Measurements from ENCODE around the gene SASH3. TPM values are rescaled to one million over a fixed set of nuclear protein-coding genes. Genes with fewer than 3 reads are reported as not detected.

Gene SASH3
- total RNA-seq, 1 donor from 2014 or later: not detected

DNA sequence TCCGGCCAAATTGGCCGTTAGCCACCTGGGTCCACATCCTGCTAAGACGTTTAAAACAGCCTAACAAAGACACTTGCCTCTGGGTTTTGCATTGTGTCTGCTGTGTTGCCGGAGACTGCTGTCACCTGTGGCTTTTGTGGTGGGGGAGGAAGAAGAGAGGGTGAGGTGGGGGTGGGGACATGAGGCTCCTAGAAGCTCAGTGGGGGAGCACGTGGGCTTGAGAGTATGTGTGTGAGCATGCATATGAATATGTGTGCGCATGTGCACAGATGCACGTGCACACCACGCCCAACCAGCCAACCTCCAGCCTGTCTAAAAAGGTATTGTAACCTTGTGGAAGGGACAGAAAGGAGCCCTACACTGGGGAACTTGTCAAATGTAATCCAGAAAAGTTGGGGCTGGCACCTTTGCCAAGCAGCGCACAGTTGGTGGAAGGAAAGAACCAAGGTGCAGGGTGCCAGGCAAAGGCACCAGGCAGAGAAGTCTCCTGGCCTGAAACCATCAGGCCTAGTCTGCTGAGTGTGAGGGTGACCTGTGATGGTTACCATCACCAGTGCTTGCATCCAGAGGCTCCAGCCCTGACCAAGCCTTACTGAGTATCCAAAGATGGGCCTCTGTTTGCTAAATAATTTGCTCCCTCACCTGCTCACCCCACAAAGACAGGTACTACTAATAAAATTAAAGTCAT is 10.1 kb upstream of the SASH3 start:
- H3K4me1 ChIP-seq (ENCODE audit: insufficient read depth, low read length): no peaks in the 10 kb centered on the region
- FAIRE-seq (no peak), DNase-seq (ENCODE audit: low read depth) (no peak)
- H4K20me1 ChIP-seq (ENCODE audit: insufficient read depth, low read length): no peaks in the 10 kb centered on the region
- H3K27me3 Mint-ChIP-seq (ENCODE audit: low read depth, unreplicated experiment): peaks cover 9% of the 10 kb centered on the region
- no peaks in the 10 kb centered on the region for H3K9me3 Mint-ChIP-seq (ENCODE audit: unreplicated experiment)
- no peak overlapping the region for H3K9ac ChIP-seq (ENCODE audit: low read length)
- no peaks in the 10 kb centered on the region for H3K36me3 Mint-ChIP-seq (ENCODE audit: low read depth, unreplicated experiment)
- H3K9me3 ChIP-seq (ENCODE audit: insufficient read depth, low read depth, low read length): no peaks in the 10 kb centered on the region
- TF ChIP-seq EZH2 (IDR thresholded peaks at IDR 0.05; ENCODE audit: insufficient read depth, low read length): no peak
- no peak overlapping the region for H3K4me3 ChIP-seq (ENCODE audit: insufficient read depth, low read depth, low read length)
- H3K27ac ChIP-seq (ENCODE audit: low read depth, low read length): no peak overlapping the region
- H3K4me1 Mint-ChIP-seq (ENCODE audit: low read depth, unreplicated experiment): no peaks in the 10 kb centered on the region
- no peaks in the 10 kb centered on the region for H3K79me2 ChIP-seq (ENCODE audit: insufficient read depth, low read length)
- no peak overlapping the region for H3K4me2 ChIP-seq (ENCODE audit: low read length)
- no peak overlapping the region for H2AFZ ChIP-seq (ENCODE audit: low read depth, low read length)
- H3K27me3 ChIP-seq (ENCODE audit: insufficient read depth, low read length): no peaks in the 10 kb centered on the region
- no peaks in the 10 kb centered on the region for H3K36me3 ChIP-seq (ENCODE audit: insufficient read depth, low read length)
- peak overlapping the region; percentile 27 for H3K4me3 Mint-ChIP-seq (ENCODE audit: unreplicated experiment)
- no peak overlapping the region for H3K27ac Mint-ChIP-seq (ENCODE audit: unreplicated experiment)

DNA sequence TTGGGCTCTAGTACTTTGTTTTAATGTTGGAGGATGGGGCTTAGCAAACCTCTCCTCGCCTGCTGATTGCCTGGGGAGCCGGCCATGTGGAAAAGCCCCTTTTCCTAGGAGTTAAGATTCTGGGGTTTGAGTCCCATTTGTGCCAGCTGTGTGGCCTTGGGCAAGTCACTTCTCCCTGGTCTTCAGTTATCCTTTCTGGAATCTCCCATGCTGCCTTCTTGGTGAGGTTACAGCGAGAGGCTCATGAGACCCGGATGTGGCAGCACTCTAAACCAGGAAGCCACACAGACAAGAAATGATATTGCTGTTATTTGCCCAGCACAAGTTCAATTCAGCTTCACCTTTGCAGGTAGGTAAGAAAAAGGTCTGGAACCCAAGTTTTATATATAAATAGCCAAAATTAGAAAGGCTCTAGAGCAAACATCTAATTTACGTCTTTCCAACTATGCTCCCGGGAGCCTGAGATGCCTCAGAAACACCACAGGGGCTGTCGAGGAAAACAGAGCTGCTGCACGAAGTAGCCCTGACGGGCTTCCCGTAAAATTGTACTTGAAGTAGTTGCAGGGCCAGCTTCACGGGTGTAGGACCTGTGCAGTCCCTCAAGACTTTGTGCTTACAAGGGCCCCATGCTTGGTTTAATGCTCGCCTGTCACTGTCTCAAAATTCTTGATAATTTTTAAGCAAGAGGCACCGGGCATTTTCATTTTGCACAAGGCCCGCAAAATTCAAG is 8.3 kb upstream of the SASH3 start:
- H3K27ac ChIP-seq (ENCODE audit: low read depth, low read length): no peak overlapping the region
- H3K9me3 ChIP-seq (ENCODE audit: insufficient read depth, low read depth, low read length): no peaks in the 10 kb centered on the region
- H4K20me1 ChIP-seq (ENCODE audit: insufficient read depth, low read length): no peaks in the 10 kb centered on the region
- H2AFZ ChIP-seq (ENCODE audit: low read depth, low read length): no peak overlapping the region
- no peak overlapping the region for H3K4me3 ChIP-seq (ENCODE audit: insufficient read depth, low read depth, low read length)
- Mint-ChIP-seq H3K4me1 (ENCODE audit: low read depth, unreplicated experiment) (no peaks in the 10 kb centered on the region), H3K4me3 (ENCODE audit: unreplicated experiment) (no peak overlapping the region), H3K27ac (ENCODE audit: unreplicated experiment) (no peak overlapping the region), H3K9me3 (ENCODE audit: unreplicated experiment) (no peaks in the 10 kb centered on the region), H3K27me3 (ENCODE audit: low read depth, unreplicated experiment) (peaks cover 10% of the 10 kb centered on the region), H3K36me3 (ENCODE audit: low read depth, unreplicated experiment) (no peaks in the 10 kb centered on the region)
- TF ChIP-seq, protein P1, sequence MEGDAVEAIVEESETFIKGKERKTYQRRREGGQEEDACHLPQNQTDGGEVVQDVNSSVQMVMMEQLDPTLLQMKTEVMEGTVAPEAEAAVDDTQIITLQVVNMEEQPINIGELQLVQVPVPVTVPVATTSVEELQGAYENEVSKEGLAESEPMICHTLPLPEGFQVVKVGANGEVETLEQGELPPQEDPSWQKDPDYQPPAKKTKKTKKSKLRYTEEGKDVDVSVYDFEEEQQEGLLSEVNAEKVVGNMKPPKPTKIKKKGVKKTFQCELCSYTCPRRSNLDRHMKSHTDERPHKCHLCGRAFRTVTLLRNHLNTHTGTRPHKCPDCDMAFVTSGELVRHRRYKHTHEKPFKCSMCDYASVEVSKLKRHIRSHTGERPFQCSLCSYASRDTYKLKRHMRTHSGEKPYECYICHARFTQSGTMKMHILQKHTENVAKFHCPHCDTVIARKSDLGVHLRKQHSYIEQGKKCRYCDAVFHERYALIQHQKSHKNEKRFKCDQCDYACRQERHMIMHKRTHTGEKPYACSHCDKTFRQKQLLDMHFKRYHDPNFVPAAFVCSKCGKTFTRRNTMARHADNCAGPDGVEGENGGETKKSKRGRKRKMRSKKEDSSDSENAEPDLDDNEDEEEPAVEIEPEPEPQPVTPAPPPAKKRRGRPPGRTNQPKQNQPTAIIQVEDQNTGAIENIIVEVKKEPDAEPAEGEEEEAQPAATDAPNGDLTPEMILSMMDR (IDR thresholded peaks at IDR 0.05; ENCODE audit: insufficient read depth, low read depth, low read length): no peak
- TF ChIP-seq EZH2 (IDR thresholded peaks at IDR 0.05; ENCODE audit: insufficient read depth, low read length): no peak
- no peak overlapping the region for H3K9ac ChIP-seq (ENCODE audit: low read length)
- no peak for DNase-seq (ENCODE audit: low read depth)
- no peaks in the 10 kb centered on the region for H3K27me3 ChIP-seq (ENCODE audit: insufficient read depth, low read length)
- no peaks in the 10 kb centered on the region for H3K4me1 ChIP-seq (ENCODE audit: insufficient read depth, low read length)
- no peak for FAIRE-seq
- H3K4me2 ChIP-seq (ENCODE audit: low read length): no peak overlapping the region
- no peaks in the 10 kb centered on the region for H3K79me2 ChIP-seq (ENCODE audit: insufficient read depth, low read length)
- no peaks in the 10 kb centered on the region for H3K36me3 ChIP-seq (ENCODE audit: insufficient read depth, low read length)

DNA sequence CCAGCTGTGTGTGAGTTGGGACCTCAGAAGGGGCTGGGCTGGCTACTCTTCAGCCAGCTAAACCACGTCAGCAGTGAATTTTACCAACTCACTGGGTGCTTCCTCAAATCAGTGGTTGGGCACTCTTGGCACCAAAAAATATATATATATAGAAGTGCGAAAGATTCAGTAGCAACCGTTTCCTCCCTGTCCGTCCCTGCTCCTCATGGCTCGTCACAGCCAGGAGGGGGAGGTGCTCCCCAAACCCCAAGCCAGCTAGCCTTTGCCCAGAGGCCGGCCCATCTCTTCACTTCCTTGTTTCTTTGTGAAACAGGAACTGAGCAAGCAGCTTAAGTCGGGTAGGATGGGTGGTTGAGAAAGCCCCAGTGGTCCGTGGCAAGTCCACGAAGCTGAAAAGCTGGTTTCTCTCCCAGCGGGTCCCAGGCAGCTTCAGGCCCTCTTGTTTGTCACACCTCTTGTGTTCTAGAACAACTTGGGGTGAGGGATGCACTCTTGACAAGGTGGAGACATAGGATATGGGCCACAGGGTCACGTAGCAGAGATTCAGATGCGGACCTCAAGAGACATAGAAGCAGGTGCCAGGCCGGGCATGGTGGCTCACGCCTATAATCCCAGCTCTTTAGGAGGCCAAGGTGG is 6.8 kb upstream of the SASH3 start:
- no peaks in the 10 kb centered on the region for H3K4me1 Mint-ChIP-seq (ENCODE audit: low read depth, unreplicated experiment)
- H2AFZ ChIP-seq (ENCODE audit: low read depth, low read length): no peak overlapping the region
- no peak overlapping the region for H3K4me3 ChIP-seq (ENCODE audit: insufficient read depth, low read depth, low read length)
- FAIRE-seq (no peak), DNase-seq (ENCODE audit: low read depth) (no peak)
- H3K27ac ChIP-seq (ENCODE audit: low read depth, low read length): no peak overlapping the region
- no peak overlapping the region for H3K4me3 Mint-ChIP-seq (ENCODE audit: unreplicated experiment)
- no peaks in the 10 kb centered on the region for H3K9me3 ChIP-seq (ENCODE audit: insufficient read depth, low read depth, low read length)
- TF ChIP-seq, protein P1 (IDR thresholded peaks at IDR 0.05; ENCODE audit: insufficient read depth, low read depth, low read length): no peak
- TF ChIP-seq EZH2 (IDR thresholded peaks at IDR 0.05; ENCODE audit: insufficient read depth, low read length): no peak
- no peaks in the 10 kb centered on the region for H3K36me3 Mint-ChIP-seq (ENCODE audit: low read depth, unreplicated experiment)
- H3K4me1 ChIP-seq (ENCODE audit: insufficient read depth, low read length): no peaks in the 10 kb centered on the region
- H3K9ac ChIP-seq (ENCODE audit: low read length): no peak overlapping the region
- no peak overlapping the region for H3K4me2 ChIP-seq (ENCODE audit: low read length)
- H3K27me3 Mint-ChIP-seq (ENCODE audit: low read depth, unreplicated experiment): peaks cover 8% of the 10 kb centered on the region
- no peaks in the 10 kb centered on the region for H3K36me3 ChIP-seq (ENCODE audit: insufficient read depth, low read length)
- no peaks in the 10 kb centered on the region for H3K27me3 ChIP-seq (ENCODE audit: insufficient read depth, low read length)
- no peak overlapping the region for H3K27ac Mint-ChIP-seq (ENCODE audit: unreplicated experiment)
- no peaks in the 10 kb centered on the region for H3K9me3 Mint-ChIP-seq (ENCODE audit: unreplicated experiment)
- no peaks in the 10 kb centered on the region for H3K79me2 ChIP-seq (ENCODE audit: insufficient read depth, low read length)
- H4K20me1 ChIP-seq (ENCODE audit: insufficient read depth, low read length): no peaks in the 10 kb centered on the region
